WTC11 (cell line): ENCODE data around the gene SND1. TPM values are rescaled to one million over a fixed set of nuclear protein-coding genes. Genes with fewer than 3 reads are reported as not detected.
A peak's percentile ranks its signal among the peaks of the same experiment; 100 is the strongest.

Experiments used
- ATAC-seq: fragments of 200-7000 bp; cut with Tn5 transposase; 2 replicates; pipeline ENCODE4 v1.10.0; 2021; ENCODE audit warnings: mild to moderate bottlenecking, moderate library complexity
- CTCF ChIA-PET: fragments of 300-600 bp; sonication (Branson Sonifier 250); formaldehyde crosslinking; loops from one replicate; lab custom pipeline; 2021; ENCODE audit warnings: antibody characterized with exemption; lab: Charles Lee
- POLR2A ChIA-PET: fragments of 350-600 bp; sonication (Branson Sonifier 250); formaldehyde crosslinking; loops from one replicate; lab custom pipeline; 2021; ENCODE audit warnings: antibody characterized with exemption; lab: Charles Lee
- DNase-seq: peaks from one replicate; pipeline ENCODE4 v3.0.0; 2021; ENCODE audit warnings: low spot score
- H3K27ac Mint-ChIP-seq: 2 replicates; pipeline ENCODE4 v1.8.0; 2021; ENCODE audit warnings: mixed read lengths
- H3K27me3 Mint-ChIP-seq: 2 replicates; pipeline ENCODE4 v1.8.0; 2021; ENCODE audit warnings: low read depth, mild to moderate bottlenecking, moderate library complexity, mixed read lengths
- H3K36me3 Mint-ChIP-seq: 2 replicates; pipeline ENCODE4 v1.8.0; 2021; ENCODE audit warnings: mixed read lengths
- H3K4me1 Mint-ChIP-seq: 2 replicates; pipeline ENCODE4 v1.8.0; 2022; ENCODE audit warnings: mixed read lengths
- H3K4me3 Mint-ChIP-seq: 2 replicates; pipeline ENCODE4 v1.8.0; 2021; ENCODE audit warnings: mild to moderate bottlenecking, moderate library complexity, mixed read lengths
- H3K9me3 Mint-ChIP-seq: 2 replicates; pipeline ENCODE4 v1.8.0; 2021; ENCODE audit warnings: mixed read lengths
- EMX1 ChIP-seq: fragments of 250-450 bp; sonication (Bioruptor Pico); IDR thresholded peaks from 2 replicates; pipeline ENCODE4 v1.8.0; 2021; ENCODE audit warnings: mild to moderate bottlenecking
- ESRRA ChIP-seq: sonication (generic); formaldehyde crosslinking; IDR thresholded peaks from 2 replicates; pipeline ENCODE4 v1.8.1; 2022; ENCODE audit warnings: mild to moderate bottlenecking, missing genetic modification reagents, borderline replicate concordance
- ETV6 ChIP-seq: sonication (generic); formaldehyde crosslinking; IDR thresholded peaks from 2 replicates; pipeline ENCODE4 v1.8.1; 2022; ENCODE audit warnings: mild to moderate bottlenecking, missing genetic modification reagents
- GTF2I ChIP-seq: fragments of 250-450 bp; sonication (Bioruptor Pico); conservative IDR thresholded peaks from 2 replicates; pipeline ENCODE4 v1.4.0; 2021; ENCODE audit warnings: mild to moderate bottlenecking
- JAZF1 ChIP-seq: fragments of 250-450 bp; sonication (Bioruptor Pico); IDR thresholded peaks from 2 replicates; pipeline ENCODE4 v1.9.0; 2021; ENCODE audit warnings: moderate library complexity, mild to moderate bottlenecking, inconsistent platforms
- JUN ChIP-seq: sonication (generic); formaldehyde crosslinking; IDR thresholded peaks from 2 replicates; pipeline ENCODE4 v1.8.0; 2023; ENCODE audit warnings: mild to moderate bottlenecking, missing genetic modification reagents
- NR3C1 ChIP-seq: sonication (generic); formaldehyde crosslinking; conservative IDR thresholded peaks from 2 replicates; pipeline ENCODE4 v1.8.1; 2023; ENCODE audit warnings: low read depth, mild to moderate bottlenecking, missing genetic modification reagents
- RORB ChIP-seq: fragments of 250-450 bp; sonication (Bioruptor Pico); IDR thresholded peaks from 2 replicates; pipeline ENCODE4 v1.9.0; 2021; ENCODE audit warnings: mild to moderate bottlenecking
- TP53 ChIP-seq: sonication (generic); formaldehyde crosslinking; IDR thresholded peaks from 2 replicates; pipeline ENCODE4 v1.8.1; 2023; ENCODE audit warnings: mild to moderate bottlenecking, missing genetic modification reagents
- ZNF232 ChIP-seq: sonication (generic); formaldehyde crosslinking; IDR thresholded peaks from 2 replicates; pipeline ENCODE4 v1.8.0; 2022; ENCODE audit warnings: mild to moderate bottlenecking, missing genetic modification reagents
- ZNF317 ChIP-seq: sonication (generic); formaldehyde crosslinking; IDR thresholded peaks from 2 replicates; pipeline ENCODE4 v1.8.1; 2023; ENCODE audit warnings: low read depth, mild to moderate bottlenecking, moderate library complexity, missing genetic modification reagents, borderline replicate concordance
- ZNF416 ChIP-seq: fragments of 250-450 bp; sonication (Bioruptor Pico); IDR thresholded peaks from 2 replicates; pipeline ENCODE4 v1.9.0; 2021; ENCODE audit warnings: mild to moderate bottlenecking, inconsistent platforms
- ZNF423 ChIP-seq: fragments of 250-450 bp; sonication (Bioruptor Pico); IDR thresholded peaks from 2 replicates; pipeline ENCODE4 v2.1.2; 2022; ENCODE audit warnings: mild to moderate bottlenecking, moderate library complexity
- total RNA-seq: library from RNA; stranded (reverse); gene quantifications from 3 replicates; pipeline ENCODE4 v1.2.3, GENCODE V29; 2021
- TF ChIP-seq, protein P1 (sequence below): sonication (generic); formaldehyde crosslinking; IDR thresholded peaks from 2 replicates; pipeline ENCODE4 v1.8.1; 2023; ENCODE audit warnings: mild to moderate bottlenecking, missing genetic modification reagents, moderate library complexity
- TF ChIP-seq, protein P2 (sequence below): sonication (generic); formaldehyde crosslinking; IDR thresholded peaks from 2 replicates; pipeline ENCODE4 v1.8.0; 2023; ENCODE audit warnings: mild to moderate bottlenecking, missing genetic modification reagents
- TF ChIP-seq, protein P3 (sequence below): sonication (generic); formaldehyde crosslinking; IDR thresholded peaks from 2 replicates; pipeline ENCODE4 v1.8.1; 2023; ENCODE audit warnings: mild to moderate bottlenecking, missing genetic modification reagents

SND1 gene
- total RNA-seq, 1 experiment from 2014 or later: 261 TPM

DNA sequence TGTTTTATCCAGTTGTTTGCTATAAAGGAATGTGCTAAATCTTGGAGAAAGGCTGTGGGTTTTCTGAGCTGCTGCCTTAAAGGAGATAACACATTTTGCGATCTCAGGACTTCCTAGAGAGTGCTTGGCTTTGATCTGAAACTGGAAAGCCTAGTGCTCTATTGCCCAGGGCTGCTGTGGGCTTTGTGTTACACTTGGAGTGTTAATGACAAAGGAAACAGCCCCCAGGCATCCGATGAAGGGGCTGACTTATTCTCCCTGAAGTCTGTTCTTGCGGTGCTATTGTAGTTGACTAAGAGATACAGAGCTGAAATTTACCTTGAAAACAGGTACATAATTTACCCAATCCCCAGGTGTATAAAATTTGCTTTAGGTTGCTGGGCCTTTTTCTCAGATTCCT lies 74.5 kb downstream of the SND1 start:
- CTCF ChIA-PET: interaction anchor here (1.1 to 2.1 kb wide), 3 partner anchors 30 to 483 kb away, joined by 3 to 8 read pairs (median 4); no protein-coding TSS in a partner anchor
- Mint-ChIP-seq H3K4me3 (no peak overlapping the region), H3K27me3 (no peaks in the 10 kb centered on the region), H3K27ac (no peak overlapping the region), H3K9me3 (no peaks in the 10 kb centered on the region), H3K4me1 (peaks cover 55% of the 10 kb centered on the region), H3K36me3 (peaks cover 42% of the 10 kb centered on the region)
- peak; percentile 90 for ATAC-seq
- POLR2A ChIA-PET: interaction anchor here (0.5 to 0.8 kb wide), 3 partner anchors 12 to 200 kb away, joined by 3 to 4 read pairs (median 3); no protein-coding TSS in a partner anchor
- TF ChIP-seq, protein P1, sequence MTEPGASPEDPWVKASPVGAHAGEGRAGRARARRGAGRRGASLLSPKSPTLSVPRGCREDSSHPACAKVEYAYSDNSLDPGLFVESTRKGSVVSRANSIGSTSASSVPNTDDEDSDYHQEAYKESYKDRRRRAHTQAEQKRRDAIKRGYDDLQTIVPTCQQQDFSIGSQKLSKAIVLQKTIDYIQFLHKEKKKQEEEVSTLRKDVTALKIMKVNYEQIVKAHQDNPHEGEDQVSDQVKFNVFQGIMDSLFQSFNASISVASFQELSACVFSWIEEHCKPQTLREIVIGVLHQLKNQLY (CRISPR knock-in tag): no peak
- TF ChIP-seq ZNF423 (CRISPR knock-in tag): no peak
- TF ChIP-seq ZNF416: no peak
- TF ChIP-seq GTF2I (CRISPR knock-in tag): no peak
- no peak for TF ChIP-seq ZNF317
- TF ChIP-seq JUN (CRISPR knock-in tag): no peak
- TF ChIP-seq ESRRA: no peak
- TF ChIP-seq JAZF1 (CRISPR knock-in tag): no peak
- TF ChIP-seq, protein P2, sequence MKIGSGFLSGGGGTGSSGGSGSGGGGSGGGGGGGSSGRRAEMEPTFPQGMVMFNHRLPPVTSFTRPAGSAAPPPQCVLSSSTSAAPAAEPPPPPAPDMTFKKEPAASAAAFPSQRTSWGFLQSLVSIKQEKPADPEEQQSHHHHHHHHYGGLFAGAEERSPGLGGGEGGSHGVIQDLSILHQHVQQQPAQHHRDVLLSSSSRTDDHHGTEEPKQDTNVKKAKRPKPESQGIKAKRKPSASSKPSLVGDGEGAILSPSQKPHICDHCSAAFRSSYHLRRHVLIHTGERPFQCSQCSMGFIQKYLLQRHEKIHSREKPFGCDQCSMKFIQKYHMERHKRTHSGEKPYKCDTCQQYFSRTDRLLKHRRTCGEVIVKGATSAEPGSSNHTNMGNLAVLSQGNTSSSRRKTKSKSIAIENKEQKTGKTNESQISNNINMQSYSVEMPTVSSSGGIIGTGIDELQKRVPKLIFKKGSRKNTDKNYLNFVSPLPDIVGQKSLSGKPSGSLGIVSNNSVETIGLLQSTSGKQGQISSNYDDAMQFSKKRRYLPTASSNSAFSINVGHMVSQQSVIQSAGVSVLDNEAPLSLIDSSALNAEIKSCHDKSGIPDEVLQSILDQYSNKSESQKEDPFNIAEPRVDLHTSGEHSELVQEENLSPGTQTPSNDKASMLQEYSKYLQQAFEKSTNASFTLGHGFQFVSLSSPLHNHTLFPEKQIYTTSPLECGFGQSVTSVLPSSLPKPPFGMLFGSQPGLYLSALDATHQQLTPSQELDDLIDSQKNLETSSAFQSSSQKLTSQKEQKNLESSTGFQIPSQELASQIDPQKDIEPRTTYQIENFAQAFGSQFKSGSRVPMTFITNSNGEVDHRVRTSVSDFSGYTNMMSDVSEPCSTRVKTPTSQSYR: no peak
- TF ChIP-seq, protein P3, sequence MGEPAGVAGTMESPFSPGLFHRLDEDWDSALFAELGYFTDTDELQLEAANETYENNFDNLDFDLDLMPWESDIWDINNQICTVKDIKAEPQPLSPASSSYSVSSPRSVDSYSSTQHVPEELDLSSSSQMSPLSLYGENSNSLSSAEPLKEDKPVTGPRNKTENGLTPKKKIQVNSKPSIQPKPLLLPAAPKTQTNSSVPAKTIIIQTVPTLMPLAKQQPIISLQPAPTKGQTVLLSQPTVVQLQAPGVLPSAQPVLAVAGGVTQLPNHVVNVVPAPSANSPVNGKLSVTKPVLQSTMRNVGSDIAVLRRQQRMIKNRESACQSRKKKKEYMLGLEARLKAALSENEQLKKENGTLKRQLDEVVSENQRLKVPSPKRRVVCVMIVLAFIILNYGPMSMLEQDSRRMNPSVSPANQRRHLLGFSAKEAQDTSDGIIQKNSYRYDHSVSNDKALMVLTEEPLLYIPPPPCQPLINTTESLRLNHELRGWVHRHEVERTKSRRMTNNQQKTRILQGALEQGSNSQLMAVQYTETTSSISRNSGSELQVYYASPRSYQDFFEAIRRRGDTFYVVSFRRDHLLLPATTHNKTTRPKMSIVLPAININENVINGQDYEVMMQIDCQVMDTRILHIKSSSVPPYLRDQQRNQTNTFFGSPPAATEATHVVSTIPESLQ (CRISPR knock-in tag): no peak
- no peak for TF ChIP-seq RORB (CRISPR knock-in tag)
- no peak for TF ChIP-seq NR3C1 (CRISPR knock-in tag)
- TF ChIP-seq ZNF232 (CRISPR knock-in tag): no peak
- peak; percentile 29 for DNase-seq

DNA sequence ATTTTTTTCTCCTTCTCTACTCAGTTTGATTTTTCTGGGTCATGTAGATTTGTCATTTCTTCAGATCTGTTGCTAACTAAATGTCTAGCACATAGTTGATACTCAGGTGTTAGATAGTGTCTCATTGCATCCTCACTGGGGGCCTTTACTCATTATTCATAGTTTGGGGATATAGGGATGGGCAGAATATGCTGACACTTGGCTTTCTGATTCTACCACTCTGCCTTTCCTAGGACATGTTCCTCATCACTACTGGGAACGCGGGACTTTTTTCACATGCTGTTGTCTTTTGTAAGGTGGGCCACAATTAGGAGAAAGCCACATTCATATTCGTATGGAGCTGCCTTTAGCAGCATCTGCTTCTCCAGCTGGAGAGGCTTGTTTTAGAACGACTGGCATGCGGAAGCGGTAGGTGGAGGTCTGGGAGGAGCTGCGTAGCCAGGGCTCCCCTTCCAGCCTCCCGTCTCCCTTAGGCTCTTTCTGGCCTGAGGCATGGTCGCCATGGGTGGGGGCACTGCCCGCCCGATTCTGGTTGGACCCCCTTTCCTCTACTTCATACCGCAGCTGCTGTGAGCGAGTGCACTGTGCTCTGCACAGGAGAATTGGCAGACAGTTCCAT lies 78.8 kb downstream of the SND1 start:
- H3K4me1 Mint-ChIP-seq: peaks cover 46% of the 10 kb centered on the region
- H3K27me3 Mint-ChIP-seq: no peaks in the 10 kb centered on the region
- H3K36me3 Mint-ChIP-seq: peaks cover 36% of the 10 kb centered on the region
- POLR2A ChIA-PET: interaction anchor here (0.5 to 1.5 kb wide), 2 partner anchors 18 to 50 kb away, joined by 3 to 5 read pairs; no protein-coding TSS in a partner anchor
- ATAC-seq (peak; percentile 50), DNase-seq (no peak)
- no peak for TF ChIP-seq ETV6
- no peak for TF ChIP-seq TP53 (CRISPR knock-in tag)
- TF ChIP-seq, protein P2: no peak
- no peak for TF ChIP-seq EMX1 (CRISPR knock-in tag)
- H3K4me3 Mint-ChIP-seq: no peak overlapping the region
- H3K27ac Mint-ChIP-seq: no peak overlapping the region
- no peaks in the 10 kb centered on the region for H3K9me3 Mint-ChIP-seq
- CTCF ChIA-PET: interaction anchor here (0.8 to 2.6 kb wide), 3 partner anchors 62 to 302 kb away, joined by 3 to 11 read pairs (median 3); no protein-coding TSS in a partner anchor
